Measurements from ENCODE around the gene FAM240B.

GRCh38 chr9:38677660-38678303 is 42.2 kb downstream of the FAM240B start:
- no peak for TF ChIP-seq CTCF (IDR thresholded peaks at IDR 0.05)
- no peak for TF ChIP-seq POLR2A (IDR thresholded peaks at IDR 0.05)
